Right renal pelvis (tissue), 4 donors: Measurements from ENCODE around the gene TOP3B. TPM values are rescaled to one million over a fixed set of nuclear protein-coding genes. Genes with fewer than 3 reads are reported as not detected.

ENCODE experiments used
- DNase-seq, 4 donors: peaks; one replicate each; pipeline ENCODE4 v3.0.0-alpha.2; 2013; ENCODE audit warnings: low read depth in 4 of 4, low spot score in 3 of 4, missing footprints in 1 of 4
- polyA plus RNA-seq, 4 donors: library from polyadenylated mRNA; unstranded; fragments of 120-200 nt; gene quantifications; one replicate each; pipeline ENCODE4 v1.2.1, GENCODE V29; 2013; ENCODE audit not compliant: insufficient read length in 4 of 4

TOP3B gene
- polyA plus RNA-seq, 4 donors = 20.6 to 28.4 (median 23.5) TPM

- DNase-seq = no peak
Measured at GRCh38 chr22:21985214-21985613, 2.6 kb upstream of the TOP3B start.

GRCh38 chr22:21984793-21985192 is 2.2 kb upstream of the TOP3B start:
- DNase-seq = no peak

DNA sequence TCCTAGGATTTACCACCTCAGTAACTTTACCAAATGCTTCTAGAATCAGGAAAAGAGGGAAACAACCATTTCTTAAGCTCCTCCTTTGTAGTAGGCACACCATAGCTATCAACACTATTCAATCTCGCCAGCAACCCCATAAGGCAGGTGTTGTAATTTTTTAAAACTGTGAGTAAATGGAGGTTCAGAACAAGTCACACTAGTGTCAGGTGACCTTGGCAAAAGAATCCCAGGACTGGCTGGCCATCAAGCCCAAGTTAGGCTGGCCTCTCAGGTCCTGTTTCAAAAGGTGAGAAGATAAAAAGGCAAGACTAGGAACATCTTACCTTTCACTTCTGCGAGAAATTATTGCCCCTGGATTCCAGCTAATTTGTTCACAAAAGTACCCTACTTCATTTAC is 713 bp downstream of the TOP3B start:
- no peak for DNase-seq

- DNase-seq = no peak
Measured at GRCh38 chr22:21980547-21980946, 2.0 kb downstream of the TOP3B start.

DNA sequence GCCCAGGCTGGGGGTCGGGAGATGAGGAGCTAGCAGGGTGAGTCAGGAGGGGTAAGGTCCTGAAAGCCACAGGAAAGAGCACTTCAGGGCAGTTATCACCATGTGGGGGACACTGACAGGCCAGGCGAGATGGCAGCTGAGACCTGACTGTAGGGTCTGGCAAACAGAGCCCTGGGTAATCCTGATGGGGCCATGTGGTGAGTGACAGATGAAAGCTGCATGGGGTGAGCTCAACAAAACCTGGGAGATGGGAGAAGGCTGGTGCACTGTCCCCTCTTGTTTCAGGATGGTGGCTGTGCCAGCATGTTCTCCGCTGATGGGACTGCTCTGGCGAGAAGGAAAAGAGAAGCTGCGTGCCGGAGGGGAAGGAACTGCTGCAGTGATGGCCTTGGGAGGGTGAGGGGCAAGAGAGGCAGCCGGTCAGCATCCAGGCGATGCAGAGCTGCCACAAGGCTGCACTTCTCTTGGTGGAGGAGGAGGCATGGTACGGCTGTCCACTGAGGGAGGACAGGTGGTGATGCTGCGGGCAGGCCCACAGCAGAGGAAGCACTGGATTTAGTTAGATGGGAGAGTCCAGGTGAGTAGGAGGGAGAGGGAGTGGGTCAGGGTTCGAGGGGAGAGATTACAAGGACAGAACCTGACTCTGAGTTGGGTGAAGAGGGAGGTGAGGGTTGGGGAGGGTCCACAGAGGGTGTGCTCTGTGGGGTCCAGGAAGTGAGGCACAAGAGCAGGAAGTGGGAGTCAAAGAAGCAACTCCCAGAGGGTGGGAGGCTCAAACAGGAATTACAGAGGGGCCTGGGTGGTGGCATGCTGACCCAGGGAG is 3.8 kb downstream of the TOP3B start:
- no peak for DNase-seq

GRCh38 chr22:21977814-21978213 is 4.8 kb downstream of the TOP3B start:
- no peak for DNase-seq

DNA sequence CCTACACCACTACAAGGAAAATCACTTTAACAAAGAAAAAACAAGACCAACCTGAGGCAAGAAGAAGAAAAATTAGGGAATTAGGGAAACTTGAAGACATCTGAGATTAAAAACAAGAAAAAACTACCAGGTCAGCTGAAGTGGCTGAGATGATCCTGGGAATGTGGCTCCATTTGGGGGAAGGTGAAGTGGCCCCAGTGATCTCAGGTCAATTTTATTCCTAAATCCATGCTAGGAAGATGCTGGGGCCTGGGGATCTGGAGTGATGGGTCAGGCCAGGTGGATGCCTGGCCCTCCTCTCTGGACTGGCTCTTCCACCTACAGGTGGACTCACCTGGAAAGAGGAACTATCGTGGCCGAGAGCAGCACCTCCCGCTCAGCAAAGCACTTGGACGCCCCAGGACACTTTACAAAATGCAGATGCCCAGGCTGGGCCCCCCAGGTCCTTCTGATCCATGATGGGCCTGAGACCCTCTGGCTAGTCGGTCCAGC is 6.7 kb downstream of the TOP3B start:
- DNase-seq = no peak

- DNase-seq = no peak
Measured at GRCh38 chr22:21975273-21975672, 7.3 kb downstream of the TOP3B start.

GRCh38 chr22:21974058-21974649 is 8.4 kb downstream of the TOP3B start:
- DNase-seq = no peak

DNA sequence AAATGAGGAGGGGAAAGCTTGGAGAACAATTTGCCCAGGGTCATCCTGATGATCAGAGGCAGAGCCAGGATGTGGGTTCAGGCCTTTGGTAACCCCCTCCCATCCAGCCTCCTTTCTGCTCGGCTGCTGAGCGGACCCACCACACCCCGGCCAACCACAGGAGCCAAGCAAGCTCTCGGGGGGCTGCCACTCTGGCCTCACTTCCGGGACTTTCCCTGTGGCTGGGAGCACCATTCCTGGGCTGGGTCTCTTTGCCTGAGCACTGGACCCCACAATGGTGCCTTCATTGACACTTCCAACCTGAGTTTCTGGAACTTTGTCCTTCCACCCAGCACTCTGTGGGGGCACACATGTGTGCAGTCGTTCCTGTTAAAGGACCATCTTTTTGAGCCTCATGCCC is 9.8 kb downstream of the TOP3B start:
- no peak for DNase-seq

GRCh38 chr22:21972293-21972779 is 10.3 kb downstream of the TOP3B start:
- no peak for DNase-seq

- DNase-seq = no peak
Measured at GRCh38 chr22:21971858-21972275, 10.7 kb downstream of the TOP3B start.

GRCh38 chr22:21970800-21971617 is 11.6 kb downstream of the TOP3B start:
- DNase-seq = no peak

- no peak for DNase-seq
Measured at GRCh38 chr22:21970037-21970799, 12.4 kb downstream of the TOP3B start.

DNA sequence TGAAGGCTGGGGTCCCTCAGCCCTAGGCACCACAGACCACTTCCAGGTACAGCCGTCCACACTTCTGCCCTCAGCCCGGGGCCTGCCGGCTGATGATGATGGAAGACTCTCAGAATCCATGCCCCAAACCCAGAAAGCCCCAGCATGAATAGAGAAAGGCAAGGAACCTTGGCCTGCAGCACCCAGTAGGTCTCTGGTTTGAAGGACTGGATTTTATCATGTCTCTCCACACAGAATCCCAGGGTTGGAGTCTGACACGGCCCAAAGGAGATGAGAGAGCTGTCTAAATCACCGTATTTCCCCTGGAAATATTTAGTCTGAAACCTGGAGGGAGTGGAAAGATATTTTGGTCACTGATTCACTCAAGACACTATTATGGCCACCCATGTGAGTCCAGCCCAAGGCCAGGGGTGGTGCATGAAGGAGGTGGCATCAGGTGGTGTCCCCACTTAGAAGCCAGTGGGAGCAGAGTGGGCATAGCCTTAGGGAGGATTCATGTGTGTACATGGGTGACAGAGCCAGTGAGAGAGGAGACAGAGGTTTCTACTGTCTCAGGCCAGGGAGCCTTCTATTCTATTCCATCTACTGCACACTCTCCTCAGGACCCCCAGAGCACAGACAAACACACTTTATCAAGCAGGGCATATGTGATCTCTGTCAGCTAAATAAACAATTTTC is 14.0 kb downstream of the TOP3B start:
- no peak for DNase-seq

DNA sequence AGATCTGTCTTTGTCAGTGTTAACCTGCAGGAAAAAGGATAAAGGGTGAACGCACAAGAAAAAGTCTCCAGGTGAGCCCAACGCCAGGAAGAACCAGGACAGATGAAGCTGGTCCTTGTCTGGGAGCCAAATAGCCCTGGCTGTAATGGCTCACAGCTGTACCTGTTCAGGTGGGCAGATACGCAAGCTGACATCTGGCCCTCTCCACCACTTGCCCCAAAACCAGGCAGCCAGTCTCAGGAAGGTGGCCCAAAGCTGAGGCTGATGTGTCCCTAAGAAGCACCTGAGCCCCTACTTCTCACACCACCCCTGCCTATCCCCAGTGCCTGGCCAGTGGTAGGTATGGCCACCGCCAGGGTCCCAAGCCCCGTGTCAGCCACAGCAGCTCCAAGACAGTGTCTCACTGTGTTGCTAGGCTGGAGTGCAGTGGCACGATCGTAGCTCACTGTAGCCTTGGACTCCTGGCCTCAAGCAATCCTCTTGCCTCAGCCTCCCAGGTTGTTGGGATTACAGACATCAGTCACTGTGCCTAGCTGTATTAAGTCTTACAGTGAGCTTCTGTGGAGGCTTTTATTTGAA is 14.8 kb downstream of the TOP3B start:
- no peak for DNase-seq

- DNase-seq = no peak
Measured at GRCh38 chr22:21966643-21967516, 15.7 kb downstream of the TOP3B start.

- no peak for DNase-seq
Measured at GRCh38 chr22:21965762-21966288, 16.8 kb downstream of the TOP3B start.
